Cardiac fibroblast (primary cell): ENCODE measurements around the gene EIF2B5.

Experiments
- DNase-seq, 2 donors: peaks; one replicate each; pipeline versions ENCODE4 v3.0.0 to v3.0.0-alpha.2; 2010; ENCODE audit warnings: low read depth in 2 of 2
- H3K4me3 ChIP-seq, 2 donors: replicated peaks in 1 of 2; 1 replicate in 1 of 2; 2 replicates in 1 of 2; pipeline ENCODE4 v1.5.1; 2011; ENCODE audit warnings: low read depth in 2 of 2, low read length in 2 of 2, mild to moderate bottlenecking in 2 of 2, moderate library complexity in 1 of 2
- TF ChIP-seq, protein P1 (sequence below): IDR thresholded peaks from one replicate; pipeline ENCODE4 v1.5.1; 2011; ENCODE audit warnings: low read depth, mild to moderate bottlenecking, low read length, inconsistent platforms

EIF2B5 gene

DNA sequence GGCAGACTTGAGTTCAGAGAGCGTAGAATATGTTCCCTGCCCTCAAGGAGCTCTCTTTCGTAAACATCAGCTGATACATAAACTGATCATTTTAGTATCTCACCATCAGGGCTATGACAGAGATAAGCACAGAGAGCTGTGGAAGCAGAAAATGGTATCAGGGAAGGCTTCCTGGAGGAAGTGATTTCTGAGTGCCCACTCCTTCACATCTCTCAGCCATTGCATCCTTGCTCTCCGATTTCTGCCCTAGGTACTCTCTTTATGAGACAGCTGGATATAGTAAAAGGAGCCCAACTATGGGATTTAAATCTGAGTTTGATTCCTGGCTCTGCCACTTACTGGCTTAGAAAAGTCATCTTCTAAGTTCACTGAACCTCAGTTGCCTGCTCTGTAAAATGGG lies 30.4 kb downstream of the EIF2B5 start:
- DNase-seq, result no peak
- no peak overlapping the region for H3K4me3 ChIP-seq
- TF ChIP-seq, protein P1, sequence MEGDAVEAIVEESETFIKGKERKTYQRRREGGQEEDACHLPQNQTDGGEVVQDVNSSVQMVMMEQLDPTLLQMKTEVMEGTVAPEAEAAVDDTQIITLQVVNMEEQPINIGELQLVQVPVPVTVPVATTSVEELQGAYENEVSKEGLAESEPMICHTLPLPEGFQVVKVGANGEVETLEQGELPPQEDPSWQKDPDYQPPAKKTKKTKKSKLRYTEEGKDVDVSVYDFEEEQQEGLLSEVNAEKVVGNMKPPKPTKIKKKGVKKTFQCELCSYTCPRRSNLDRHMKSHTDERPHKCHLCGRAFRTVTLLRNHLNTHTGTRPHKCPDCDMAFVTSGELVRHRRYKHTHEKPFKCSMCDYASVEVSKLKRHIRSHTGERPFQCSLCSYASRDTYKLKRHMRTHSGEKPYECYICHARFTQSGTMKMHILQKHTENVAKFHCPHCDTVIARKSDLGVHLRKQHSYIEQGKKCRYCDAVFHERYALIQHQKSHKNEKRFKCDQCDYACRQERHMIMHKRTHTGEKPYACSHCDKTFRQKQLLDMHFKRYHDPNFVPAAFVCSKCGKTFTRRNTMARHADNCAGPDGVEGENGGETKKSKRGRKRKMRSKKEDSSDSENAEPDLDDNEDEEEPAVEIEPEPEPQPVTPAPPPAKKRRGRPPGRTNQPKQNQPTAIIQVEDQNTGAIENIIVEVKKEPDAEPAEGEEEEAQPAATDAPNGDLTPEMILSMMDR, result no peak

DNA sequence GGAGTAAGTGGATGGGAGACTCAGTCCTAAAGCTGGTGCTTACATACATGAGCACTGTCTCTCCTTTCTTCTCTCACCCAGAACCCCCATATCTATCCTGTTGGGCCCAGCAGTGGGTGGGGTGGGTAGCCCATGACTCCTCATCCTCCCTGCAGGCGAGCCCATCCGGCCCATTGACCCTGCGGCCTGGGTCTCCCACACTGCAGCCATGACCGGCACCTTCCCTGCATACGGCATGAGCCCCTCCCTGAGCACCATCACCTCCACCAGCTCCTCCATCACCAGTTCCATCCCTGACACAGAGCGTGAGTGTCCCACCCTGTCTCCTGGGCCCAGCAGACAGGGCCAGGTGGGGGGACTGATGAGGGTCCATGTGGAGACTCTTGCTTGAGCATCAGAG lies 31.5 kb downstream of the EIF2B5 start:
- TF ChIP-seq, protein P1, result no peak
- no peak overlapping the region for H3K4me3 ChIP-seq
- DNase-seq, result no peak

DNA sequence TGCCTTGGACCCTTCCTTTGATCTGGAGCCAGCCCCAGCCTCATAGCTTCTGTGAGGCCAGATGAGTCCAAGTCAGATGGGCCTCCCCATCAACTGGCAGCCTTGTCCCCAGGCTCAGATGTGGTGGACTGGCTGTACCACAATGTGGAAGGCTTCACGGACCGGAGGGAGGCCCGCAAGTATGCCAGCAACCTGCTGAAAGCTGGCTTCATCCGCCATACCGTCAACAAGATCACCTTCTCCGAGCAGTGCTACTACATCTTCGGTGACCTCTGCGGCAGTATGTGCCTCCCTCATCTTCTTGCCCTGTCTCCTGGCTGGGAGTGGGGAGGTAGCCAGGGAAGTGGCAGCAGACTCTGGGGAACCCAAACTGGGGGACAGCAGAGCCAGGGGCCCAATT lies 32.6 kb downstream of the EIF2B5 start:
- H3K4me3 ChIP-seq, result no peak overlapping the region
- TF ChIP-seq, protein P1, result no peak
- DNase-seq, result no peak

DNA sequence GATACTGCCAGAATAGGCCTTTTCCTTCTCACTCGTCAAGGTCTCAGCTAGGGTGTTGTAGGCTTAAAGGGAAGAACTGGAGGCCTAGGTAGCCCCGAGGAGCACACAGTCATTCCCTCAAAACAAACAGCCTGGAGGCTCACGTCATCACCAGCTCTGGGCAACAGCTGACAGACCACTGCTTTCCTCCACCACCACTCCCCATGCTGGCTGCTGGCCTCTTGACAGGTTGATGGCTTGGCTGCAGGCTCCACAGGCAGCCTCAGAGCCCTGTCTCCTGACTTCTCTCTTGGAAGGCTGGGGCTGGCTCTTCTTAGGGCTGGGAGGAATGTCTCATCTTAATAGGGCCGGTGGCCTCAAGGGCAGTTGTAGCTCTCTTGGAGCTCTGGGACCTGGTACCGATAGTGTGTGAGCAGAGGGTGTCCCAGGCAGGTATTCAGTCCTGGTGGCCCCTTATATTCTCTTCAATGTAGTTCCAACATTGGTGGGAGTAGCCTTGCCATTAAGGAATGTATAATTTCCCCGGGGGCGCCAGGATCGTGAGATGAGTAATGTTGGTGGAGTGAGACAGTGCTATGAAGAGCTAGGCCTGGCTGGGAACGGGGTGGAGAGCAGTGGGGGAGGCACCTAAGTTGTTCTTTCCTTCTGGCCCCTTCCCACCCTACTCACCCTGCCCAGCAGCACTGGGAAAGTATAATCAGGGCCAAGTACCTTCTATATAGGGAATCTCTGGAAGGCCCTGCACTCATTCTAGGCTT lies 33.4 kb downstream of the EIF2B5 start:
- H3K4me3 ChIP-seq, result no peak overlapping the region
- peak; percentile 75 to 81 for DNase-seq
- TF ChIP-seq, protein P1, result no peak

DNA sequence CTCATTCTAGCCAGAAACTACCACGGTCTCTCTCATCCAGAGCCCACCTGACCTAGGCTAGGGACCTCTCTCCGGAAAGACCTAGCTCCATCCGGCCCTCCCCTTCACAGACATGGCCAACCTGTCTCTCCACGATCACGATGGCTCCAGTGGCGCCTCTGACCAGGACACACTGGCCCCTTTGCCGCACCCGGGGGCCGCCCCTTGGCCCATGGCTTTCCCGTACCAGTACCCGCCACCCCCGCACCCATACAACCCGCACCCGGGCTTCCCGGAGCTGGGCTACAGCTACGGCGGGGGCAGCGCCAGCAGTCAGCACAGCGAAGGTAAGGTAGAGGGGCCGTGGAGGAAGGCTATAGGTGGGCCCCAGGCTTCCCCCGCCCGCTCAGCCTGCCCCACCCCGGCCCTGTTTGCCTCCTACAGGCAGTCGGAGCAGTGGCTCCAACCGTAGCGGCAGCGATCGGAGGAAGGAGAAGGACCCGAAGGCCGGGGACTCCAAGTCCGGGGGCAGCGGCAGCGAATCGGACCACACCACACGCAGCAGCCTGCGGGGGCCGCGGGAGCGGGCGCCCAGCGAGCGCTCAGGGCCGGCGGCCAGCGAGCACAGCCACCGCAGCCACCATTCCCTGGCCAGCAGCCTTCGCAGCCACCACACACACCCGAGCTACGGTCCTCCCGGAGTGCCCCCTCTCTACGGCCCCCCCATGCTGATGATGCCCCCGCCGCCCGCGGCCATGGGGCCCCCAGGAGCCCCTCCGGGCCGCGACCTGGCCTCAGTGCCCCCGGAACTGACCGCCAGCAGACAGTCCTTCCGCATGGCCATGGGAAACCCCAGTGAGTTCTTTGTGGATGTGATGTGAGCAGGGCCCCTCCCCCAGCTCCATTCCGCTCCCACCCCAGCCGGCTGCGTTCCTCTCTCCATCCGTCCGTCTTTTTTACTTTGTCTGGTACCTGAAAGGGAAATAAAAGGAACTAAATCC lies 35.0 kb downstream of the EIF2B5 start:
- no peak overlapping the region for H3K4me3 ChIP-seq
- TF ChIP-seq, protein P1, result no peak
- no peak for DNase-seq

DNA sequence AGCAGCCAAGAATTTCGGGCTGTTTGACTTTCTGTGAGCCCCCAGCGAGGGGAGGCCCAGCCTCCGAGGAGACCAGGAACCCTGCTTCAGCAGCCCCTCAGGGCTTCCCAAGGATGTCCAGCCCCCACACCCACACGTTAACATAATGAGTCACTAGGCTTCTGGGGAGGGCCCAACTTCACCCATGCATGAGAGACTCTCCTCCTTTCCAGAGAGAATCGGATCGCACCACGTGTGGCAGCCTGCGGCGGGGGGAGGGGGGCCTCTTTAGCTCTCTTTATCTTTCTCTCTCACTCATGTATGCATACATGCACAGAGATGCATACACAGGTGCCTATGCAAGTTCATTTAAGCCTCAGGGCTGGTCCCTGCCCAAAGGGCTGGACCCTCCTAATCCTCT lies 36.4 kb downstream of the EIF2B5 start:
- DNase-seq, result peak in 1 of 2 donors; percentile 67
- TF ChIP-seq, protein P1, result no peak
- H3K4me3 ChIP-seq, result no peak overlapping the region
